GM23338 (cell line): ENCODE results near the gene SPATA33. TPM values are rescaled to one million over a fixed set of nuclear protein-coding genes. Genes with fewer than 3 reads are reported as not detected.
"Not testable (repeated sequence)": the region's sequence is repeated elsewhere in the genome, so short reads cannot be mapped to it uniquely, and the experiment has no call there.

Experiments
- ATAC-seq: fragments of 200-7000 bp; cut with Tn5 transposase; 3 replicates; pipeline ENCODE4 v1.9.1; 2020
- DNase-seq: peaks from one replicate; pipeline ENCODE4 v3.0.0-alpha.2; 2015; ENCODE audit warnings: low spot score
- H2AFZ ChIP-seq: fragments of 200-600 bp; sonication (generic); 2 replicates; pipeline ENCODE4 v1.8.0; 2016; ENCODE audit warnings: antibody characterized with exemption, mild to moderate bottlenecking, moderate library complexity
- H3F3A ChIP-seq: fragments of 200-600 bp; sonication (generic); replicated peaks from 2 replicates; pipeline ENCODE4 v1.8.0; 2017; ENCODE audit warnings: antibody characterized with exemption, mixed run types, low read depth
- H3K27ac ChIP-seq: fragments of 200-600 bp; sonication (generic); 2 replicates; pipeline ENCODE4 v1.6.1; 2016; ENCODE audit warnings: low read depth
- H3K27me3 ChIP-seq: fragments of 200-600 bp; sonication (generic); 2 replicates; pipeline ENCODE4 v1.8.0; 2016; ENCODE audit warnings: mild to moderate bottlenecking, mixed run types, moderate library complexity; ENCODE audit not compliant: insufficient read depth
- H3K36me3 ChIP-seq: fragments of 200-600 bp; sonication (generic); 2 replicates; pipeline ENCODE4 v1.8.0; 2016; ENCODE audit warnings: mild to moderate bottlenecking; ENCODE audit not compliant: insufficient read depth
- H3K4me1 ChIP-seq: fragments of 200-600 bp; sonication (generic); 2 replicates; pipeline ENCODE4 v1.8.0; 2016; ENCODE audit warnings: mild to moderate bottlenecking, moderate library complexity; ENCODE audit not compliant: insufficient read depth
- H3K4me2 ChIP-seq: fragments of 200-600 bp; sonication (generic); 2 replicates; pipeline ENCODE4 v1.7.1; 2017; ENCODE audit warnings: mixed run types
- H3K4me3 ChIP-seq: fragments of 200-600 bp; sonication (generic); 2 replicates; pipeline ENCODE4 v1.6.1; 2016; ENCODE audit warnings: mixed run types
- H3K79me2 ChIP-seq: fragments of 200-600 bp; sonication (generic); replicated peaks from 2 replicates; pipeline ENCODE4 v1.8.0; 2017; ENCODE audit warnings: mild to moderate bottlenecking; ENCODE audit not compliant: insufficient read depth
- H3K9me2 ChIP-seq: fragments of 200-600 bp; sonication (generic); 2 replicates; pipeline ENCODE4 v1.8.0; 2017; ENCODE audit not compliant: insufficient read depth
- H4K20me1 ChIP-seq: fragments of 200-600 bp; sonication (generic); replicated peaks from 2 replicates; pipeline ENCODE4 v1.8.0; 2017; ENCODE audit warnings: mild to moderate bottlenecking; ENCODE audit not compliant: insufficient read depth
- H3K27ac Mint-ChIP-seq: 2 replicates; pipeline ENCODE4 v1.8.0; 2020; ENCODE audit warnings: inconsistent platforms, mild to moderate bottlenecking, moderate library complexity, mixed read lengths
- H3K27me3 Mint-ChIP-seq: 3 replicates; pipeline ENCODE4 v1.8.0; 2022; ENCODE audit warnings: low read depth, mild to moderate bottlenecking, moderate library complexity, mixed read lengths, inconsistent platforms; ENCODE audit not compliant: insufficient read depth, poor library complexity
- H3K36me3 Mint-ChIP-seq: 3 replicates; pipeline ENCODE4 v1.8.0; 2021; ENCODE audit warnings: low read depth, mild to moderate bottlenecking, inconsistent platforms, moderate library complexity, mixed read lengths
- H3K4me1 Mint-ChIP-seq: 3 replicates; pipeline ENCODE4 v1.8.0; 2020; ENCODE audit warnings: mild to moderate bottlenecking, inconsistent platforms, mixed read lengths
- H3K4me3 Mint-ChIP-seq: 3 replicates; pipeline ENCODE4 v1.8.0; 2021; ENCODE audit warnings: moderate library complexity, mild to moderate bottlenecking, inconsistent platforms, mixed read lengths
- H3K9me3 Mint-ChIP-seq: 3 replicates; pipeline ENCODE4 v1.8.0; 2020; ENCODE audit warnings: moderate library complexity, mild to moderate bottlenecking, inconsistent platforms, mixed read lengths
- EZH2 ChIP-seq: fragments of 200-600 bp; sonication (generic); IDR thresholded peaks from one replicate; pipeline ENCODE4 v1.8.0; 2017; ENCODE audit warnings: antibody characterized with exemption, mild to moderate bottlenecking, low read depth; ENCODE audit not compliant: unreplicated experiment
- EZH2phosphoT487 ChIP-seq: fragments of 200-600 bp; sonication (generic); IDR thresholded peaks from one replicate; pipeline ENCODE4 v1.8.1; 2018; ENCODE audit warnings: antibody characterized with exemption; ENCODE audit not compliant: unreplicated experiment
- JUNB ChIP-seq: IDR thresholded peaks from one replicate; pipeline ENCODE4 v1.6.1; 2016; ENCODE audit warnings: antibody characterized with exemption; ENCODE audit not compliant: unreplicated experiment
- NANOG ChIP-seq: IDR thresholded peaks from 2 replicates; pipeline ENCODE4 v1.6.1; 2016; ENCODE audit warnings: antibody characterized with exemption, borderline replicate concordance
- REST ChIP-seq: IDR thresholded peaks from one replicate; pipeline ENCODE4 v1.6.1; 2018; ENCODE audit warnings: antibody characterized with exemption; ENCODE audit not compliant: unreplicated experiment
- STAT1 ChIP-seq: IDR thresholded peaks from one replicate; pipeline ENCODE4 v1.6.1; 2016; ENCODE audit warnings: antibody characterized with exemption; ENCODE audit not compliant: unreplicated experiment
- ZNF331 ChIP-seq: fragments of 250-450 bp; sonication (Bioruptor Pico); IDR thresholded peaks from 2 replicates; pipeline ENCODE4 v1.5.0; 2020; ENCODE audit warnings: low read depth, mild to moderate bottlenecking, moderate library complexity
- polyA plus RNA-seq: library from polyadenylated mRNA; unstranded; fragments of >200 nt; fragmentation: Nextera tagmentation; extraction: Ambion mirVana; gene quantifications from 2 replicates; pipeline ENCODE4 v1.2.1, GENCODE V29; 2016
- total RNA-seq: library from RNA; depleted of rRNA; stranded (reverse); fragments of >200 nt; shearing (Covaris generic); gene quantifications from 2 replicates; pipeline ENCODE4 v1.2.3, GENCODE V29; 2014
- TF ChIP-seq, protein P1 (sequence below): fragments of 250-450 bp; sonication (Bioruptor Pico); IDR thresholded peaks from 2 replicates; pipeline ENCODE4 v1.5.0; 2020; ENCODE audit warnings: mild to moderate bottlenecking, moderate library complexity
- TF ChIP-seq, protein P2 (sequence below): IDR thresholded peaks from 2 replicates; pipeline ENCODE4 v1.6.1; 2016; ENCODE audit warnings: antibody characterized with exemption

SPATA33 gene
- total and polyA plus RNA-seq, 2 experiments from 2014 or later, result 5.8 to 17.4 TPM

DNA sequence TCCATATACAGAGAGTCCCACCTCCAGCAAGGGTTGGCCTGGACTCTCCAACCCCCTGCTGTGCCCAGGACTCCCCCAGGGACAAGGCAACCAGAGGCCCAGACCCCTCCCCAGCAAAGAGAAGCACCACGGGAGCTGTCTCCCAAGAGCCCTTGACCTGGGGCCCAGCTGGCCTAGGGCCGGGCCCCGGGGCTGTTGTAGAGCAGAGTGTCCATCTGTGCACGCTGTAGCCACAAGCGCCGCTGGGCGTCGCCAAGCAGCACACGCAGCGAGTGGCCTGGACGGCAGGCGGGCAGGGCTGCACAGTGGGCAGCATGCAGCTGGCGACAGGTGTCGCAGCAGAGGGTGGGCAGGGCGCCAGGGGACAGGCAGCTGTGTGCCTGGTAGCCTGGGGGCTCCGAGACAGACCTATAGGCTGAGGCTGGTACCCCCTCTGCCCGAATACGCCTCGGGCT is 39.6 kb downstream of the SPATA33 start (continued):
- TF ChIP-seq, protein P1, sequence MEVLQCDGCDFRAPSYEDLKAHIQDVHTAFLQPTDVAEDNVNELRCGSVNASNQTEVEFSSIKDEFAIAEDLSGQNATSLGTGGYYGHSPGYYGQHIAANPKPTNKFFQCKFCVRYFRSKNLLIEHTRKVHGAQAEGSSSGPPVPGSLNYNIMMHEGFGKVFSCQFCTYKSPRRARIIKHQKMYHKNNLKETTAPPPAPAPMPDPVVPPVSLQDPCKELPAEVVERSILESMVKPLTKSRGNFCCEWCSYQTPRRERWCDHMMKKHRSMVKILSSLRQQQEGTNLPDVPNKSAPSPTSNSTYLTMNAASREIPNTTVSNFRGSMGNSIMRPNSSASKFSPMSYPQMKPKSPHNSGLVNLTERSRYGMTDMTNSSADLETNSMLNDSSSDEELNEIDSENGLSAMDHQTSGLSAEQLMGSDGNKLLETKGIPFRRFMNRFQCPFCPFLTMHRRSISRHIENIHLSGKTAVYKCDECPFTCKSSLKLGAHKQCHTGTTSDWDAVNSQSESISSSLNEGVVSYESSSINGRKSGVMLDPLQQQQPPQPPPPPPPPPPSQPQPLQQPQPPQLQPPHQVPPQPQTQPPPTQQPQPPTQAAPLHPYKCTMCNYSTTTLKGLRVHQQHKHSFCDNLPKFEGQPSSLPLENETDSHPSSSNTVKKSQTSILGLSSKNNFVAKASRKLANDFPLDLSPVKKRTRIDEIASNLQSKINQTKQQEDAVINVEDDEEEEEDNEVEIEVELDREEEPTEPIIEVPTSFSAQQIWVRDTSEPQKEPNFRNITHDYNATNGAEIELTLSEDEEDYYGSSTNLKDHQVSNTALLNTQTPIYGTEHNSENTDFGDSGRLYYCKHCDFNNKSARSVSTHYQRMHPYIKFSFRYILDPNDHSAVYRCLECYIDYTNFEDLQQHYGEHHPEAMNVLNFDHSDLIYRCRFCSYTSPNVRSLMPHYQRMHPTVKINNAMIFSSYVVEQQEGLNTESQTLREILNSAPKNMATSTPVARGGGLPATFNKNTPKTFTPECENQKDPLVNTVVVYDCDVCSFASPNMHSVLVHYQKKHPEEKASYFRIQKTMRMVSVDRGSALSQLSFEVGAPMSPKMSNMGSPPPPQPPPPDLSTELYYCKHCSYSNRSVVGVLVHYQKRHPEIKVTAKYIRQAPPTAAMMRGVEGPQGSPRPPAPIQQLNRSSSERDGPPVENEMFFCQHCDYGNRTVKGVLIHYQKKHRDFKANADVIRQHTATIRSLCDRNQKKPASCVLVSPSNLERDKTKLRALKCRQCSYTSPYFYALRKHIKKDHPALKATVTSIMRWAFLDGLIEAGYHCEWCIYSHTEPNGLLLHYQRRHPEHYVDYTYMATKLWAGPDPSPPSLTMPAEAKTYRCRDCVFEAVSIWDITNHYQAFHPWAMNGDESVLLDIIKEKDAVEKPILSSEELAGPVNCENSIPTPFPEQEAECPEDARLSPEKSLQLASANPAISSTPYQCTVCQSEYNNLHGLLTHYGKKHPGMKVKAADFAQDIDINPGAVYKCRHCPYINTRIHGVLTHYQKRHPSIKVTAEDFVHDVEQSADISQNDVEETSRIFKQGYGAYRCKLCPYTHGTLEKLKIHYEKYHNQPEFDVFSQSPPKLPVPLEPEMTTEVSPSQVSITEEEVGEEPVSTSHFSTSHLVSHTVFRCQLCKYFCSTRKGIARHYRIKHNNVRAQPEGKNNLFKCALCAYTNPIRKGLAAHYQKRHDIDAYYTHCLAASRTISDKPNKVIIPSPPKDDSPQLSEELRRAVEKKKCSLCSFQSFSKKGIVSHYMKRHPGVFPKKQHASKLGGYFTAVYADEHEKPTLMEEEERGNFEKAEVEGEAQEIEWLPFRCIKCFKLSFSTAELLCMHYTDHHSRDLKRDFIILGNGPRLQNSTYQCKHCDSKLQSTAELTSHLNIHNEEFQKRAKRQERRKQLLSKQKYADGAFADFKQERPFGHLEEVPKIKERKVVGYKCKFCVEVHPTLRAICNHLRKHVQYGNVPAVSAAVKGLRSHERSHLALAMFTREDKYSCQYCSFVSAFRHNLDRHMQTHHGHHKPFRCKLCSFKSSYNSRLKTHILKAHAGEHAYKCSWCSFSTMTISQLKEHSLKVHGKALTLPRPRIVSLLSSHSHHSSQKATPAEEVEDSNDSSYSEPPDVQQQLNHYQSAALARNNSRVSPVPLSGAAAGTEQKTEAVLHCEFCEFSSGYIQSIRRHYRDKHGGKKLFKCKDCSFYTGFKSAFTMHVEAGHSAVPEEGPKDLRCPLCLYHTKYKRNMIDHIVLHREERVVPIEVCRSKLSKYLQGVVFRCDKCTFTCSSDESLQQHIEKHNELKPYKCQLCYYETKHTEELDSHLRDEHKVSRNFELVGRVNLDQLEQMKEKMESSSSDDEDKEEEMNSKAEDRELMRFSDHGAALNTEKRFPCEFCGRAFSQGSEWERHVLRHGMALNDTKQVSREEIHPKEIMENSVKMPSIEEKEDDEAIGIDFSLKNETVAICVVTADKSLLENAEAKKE (CRISPR knock-in tag), result no peak
- TF ChIP-seq EZH2phosphoT487 (no peak), NANOG (no peak)
- TF ChIP-seq, protein P2, sequence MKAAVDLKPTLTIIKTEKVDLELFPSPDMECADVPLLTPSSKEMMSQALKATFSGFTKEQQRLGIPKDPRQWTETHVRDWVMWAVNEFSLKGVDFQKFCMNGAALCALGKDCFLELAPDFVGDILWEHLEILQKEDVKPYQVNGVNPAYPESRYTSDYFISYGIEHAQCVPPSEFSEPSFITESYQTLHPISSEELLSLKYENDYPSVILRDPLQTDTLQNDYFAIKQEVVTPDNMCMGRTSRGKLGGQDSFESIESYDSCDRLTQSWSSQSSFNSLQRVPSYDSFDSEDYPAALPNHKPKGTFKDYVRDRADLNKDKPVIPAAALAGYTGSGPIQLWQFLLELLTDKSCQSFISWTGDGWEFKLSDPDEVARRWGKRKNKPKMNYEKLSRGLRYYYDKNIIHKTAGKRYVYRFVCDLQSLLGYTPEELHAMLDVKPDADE, result no peak

DNA sequence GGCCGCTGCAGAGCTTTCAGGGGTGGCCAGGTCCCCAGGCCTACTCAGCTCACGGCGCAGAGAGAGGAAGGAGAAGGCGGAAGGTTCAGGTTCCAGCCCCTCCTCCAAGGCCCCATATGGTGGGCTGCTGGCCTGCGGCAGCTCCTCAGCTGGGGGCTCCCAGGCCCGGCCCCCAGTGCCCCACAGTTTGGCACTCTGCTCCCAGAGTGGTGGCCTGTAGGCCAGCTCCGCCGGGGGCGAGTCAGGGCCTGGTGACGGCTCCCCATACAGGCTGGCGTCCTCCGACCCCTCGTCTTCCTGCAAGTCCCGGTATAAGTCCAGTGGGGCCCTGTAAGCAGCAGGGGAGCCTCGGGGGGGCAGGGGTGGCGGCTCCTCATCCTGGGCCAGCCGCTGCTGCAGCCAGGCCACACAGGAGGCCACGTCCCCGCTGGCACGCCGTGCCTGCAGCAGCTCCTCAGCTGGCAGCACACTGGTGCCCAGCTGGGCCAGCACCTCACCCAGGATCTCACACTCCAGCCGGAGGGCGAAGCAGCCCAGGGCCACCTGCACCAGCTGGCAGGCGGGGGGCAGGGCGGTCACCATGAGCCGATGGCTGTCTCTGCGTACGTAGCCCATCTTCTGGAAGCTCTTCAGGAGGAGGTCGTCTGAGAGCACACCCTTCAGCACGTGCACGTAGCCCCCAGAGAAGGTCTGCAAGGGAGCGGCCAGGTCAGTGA is 40.1 kb downstream of the SPATA33 start:
- no peak overlapping the region for H3K4me3 Mint-ChIP-seq
- TF ChIP-seq JUNB (no peak), ZNF331 (no peak), NANOG (no peak), STAT1 (no peak), EZH2phosphoT487 (no peak), REST (no peak), EZH2 (no peak)

GRCh38 chr16:89698717-89699116 is 41.1 kb downstream of the SPATA33 start:
- not testable (repeated sequence) for H3K4me1 ChIP-seq, ATAC-seq, H3K4me2 ChIP-seq, H3K4me3 Mint-ChIP-seq, H2AFZ ChIP-seq, H3K4me3 ChIP-seq, H4K20me1 ChIP-seq, H3K27ac Mint-ChIP-seq, H3K9me2 ChIP-seq, H3K4me1 Mint-ChIP-seq, DNase-seq, H3K27me3 ChIP-seq, H3K79me2 ChIP-seq, H3K9me3 Mint-ChIP-seq, H3K36me3 ChIP-seq, H3K27ac ChIP-seq
- Mint-ChIP-seq H3K36me3 (peaks cover 15% of the 10 kb centered on the region), H3K27me3 (peaks cover 31% of the 10 kb centered on the region)
- H3F3A ChIP-seq, result peaks cover 14% of the 10 kb centered on the region; the same call in 1 of the 2 replicates

More for the DNA sequence above, 40.1 kb downstream of the SPATA33 start:
- DNase-seq (no peak), ATAC-seq (no peak)
- Histone ChIP-seq H3K4me2 (no peak overlapping the region), H4K20me1 (peaks cover 4% of the 10 kb centered on the region), H3K4me1 (peaks cover 7% of the 10 kb centered on the region; the same call in 1 of the 2 replicates), H3K79me2 (no peaks in the 10 kb centered on the region), H3F3A (peaks cover 15% of the 10 kb centered on the region; the same call in 1 of the 2 replicates), H3K36me3 (0 out of 2 replicates have a peak, but pooled peaks cover 2% of the 10 kb centered on the region), H3K4me3 (no peak overlapping the region), H2AFZ (no peak overlapping the region), H3K27me3 (no peaks in the 10 kb centered on the region), H3K27ac (no peak overlapping the region), H3K9me2 (no peaks in the 10 kb centered on the region)
- peaks cover 24% of the 10 kb centered on the region for H3K27me3 Mint-ChIP-seq
- peaks cover 22% of the 10 kb centered on the region for H3K36me3 Mint-ChIP-seq
- no peak overlapping the region for H3K27ac Mint-ChIP-seq
- peaks cover 6% of the 10 kb centered on the region; the same call in 2 of the 3 replicates for H3K4me1 Mint-ChIP-seq
- H3K9me3 Mint-ChIP-seq, result no peaks in the 10 kb centered on the region
